Suppressor macrophage treated with lipopolysaccharide for 1 hour (primary cell): ENCODE results near the gene PCBP3.

ENCODE experiments used
- DNase-seq, 3 donors: peaks; one replicate each; pipeline ENCODE4 v3.0.0-alpha.2; 2020 to 2022

PCBP3 gene

DNA sequence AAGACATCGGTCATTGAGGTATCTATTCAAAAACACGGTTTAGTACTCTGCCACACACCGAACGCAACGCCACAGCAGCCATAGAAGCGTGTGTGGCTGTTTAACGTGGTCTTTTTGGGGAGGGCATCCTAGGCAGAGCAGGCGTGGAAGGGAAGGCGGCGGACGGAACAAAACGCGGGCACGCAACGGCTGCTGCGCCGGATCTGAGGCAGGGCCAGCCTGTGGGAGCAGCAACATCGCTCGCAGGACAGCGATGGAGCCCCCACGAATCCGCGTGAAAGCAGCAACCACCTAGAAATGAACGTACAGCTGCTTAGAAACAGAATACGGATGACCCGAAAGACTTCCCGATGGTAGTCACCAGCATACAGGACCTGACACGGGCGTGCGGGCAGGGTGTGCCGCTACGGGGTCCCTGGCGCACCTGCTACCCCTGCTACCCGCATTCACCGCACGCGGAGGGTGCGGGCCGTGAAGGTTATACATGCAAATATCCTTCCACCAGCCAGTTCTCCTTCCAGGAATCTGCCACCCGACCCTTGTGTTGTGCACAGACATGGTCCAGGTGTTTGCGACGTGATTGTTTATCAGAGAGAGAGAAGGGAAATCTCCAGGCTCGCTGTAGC, 223.6 kb downstream of the PCBP3 start:
- no peak for DNase-seq

- DNase-seq: no peak
Measured at GRCh38 chr21:45867671-45868081, 224.2 kb downstream of the PCBP3 start.

DNA sequence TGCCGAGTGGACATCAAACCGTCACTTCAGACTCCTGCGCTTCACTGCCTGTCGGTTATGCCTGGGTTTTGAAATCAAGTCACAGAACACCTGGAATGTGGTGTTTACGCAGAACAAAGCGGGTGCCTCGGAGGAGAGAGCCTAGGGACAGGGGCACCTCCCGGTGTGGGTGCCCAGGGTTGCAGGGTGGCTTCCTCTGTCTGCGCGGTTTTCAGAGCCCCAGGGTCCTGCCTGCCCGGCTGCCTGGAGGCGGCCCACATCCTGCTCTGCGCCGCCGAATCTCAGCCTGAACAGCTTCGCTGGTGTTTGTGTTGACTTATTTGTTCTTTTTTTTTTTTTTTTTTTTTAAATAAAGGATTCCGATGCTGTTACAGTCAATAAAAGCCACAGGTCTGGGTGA, 224.6 kb downstream of the PCBP3 start:
- DNase-seq: no peak

DNA sequence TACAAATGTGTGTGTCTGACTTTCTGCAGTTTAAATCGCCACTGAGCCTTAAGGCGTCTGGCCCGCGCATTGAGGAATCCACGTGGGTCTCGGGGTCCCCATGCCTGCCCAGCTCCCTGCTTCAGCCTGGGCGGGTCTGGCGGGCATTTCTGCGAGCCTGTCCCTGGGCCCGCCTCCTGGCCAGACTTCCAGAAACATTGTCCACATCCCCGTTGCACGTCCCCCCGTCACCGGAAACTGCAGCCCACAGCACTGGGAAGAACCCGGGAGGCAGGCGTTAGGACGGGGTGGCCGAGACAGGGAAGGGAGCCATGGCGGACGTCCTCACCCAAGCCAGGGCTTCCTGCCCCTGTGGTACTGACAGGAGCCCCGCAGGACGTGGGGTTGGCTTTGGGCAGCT, 225.0 kb downstream of the PCBP3 start:
- no peak for DNase-seq

DNA sequence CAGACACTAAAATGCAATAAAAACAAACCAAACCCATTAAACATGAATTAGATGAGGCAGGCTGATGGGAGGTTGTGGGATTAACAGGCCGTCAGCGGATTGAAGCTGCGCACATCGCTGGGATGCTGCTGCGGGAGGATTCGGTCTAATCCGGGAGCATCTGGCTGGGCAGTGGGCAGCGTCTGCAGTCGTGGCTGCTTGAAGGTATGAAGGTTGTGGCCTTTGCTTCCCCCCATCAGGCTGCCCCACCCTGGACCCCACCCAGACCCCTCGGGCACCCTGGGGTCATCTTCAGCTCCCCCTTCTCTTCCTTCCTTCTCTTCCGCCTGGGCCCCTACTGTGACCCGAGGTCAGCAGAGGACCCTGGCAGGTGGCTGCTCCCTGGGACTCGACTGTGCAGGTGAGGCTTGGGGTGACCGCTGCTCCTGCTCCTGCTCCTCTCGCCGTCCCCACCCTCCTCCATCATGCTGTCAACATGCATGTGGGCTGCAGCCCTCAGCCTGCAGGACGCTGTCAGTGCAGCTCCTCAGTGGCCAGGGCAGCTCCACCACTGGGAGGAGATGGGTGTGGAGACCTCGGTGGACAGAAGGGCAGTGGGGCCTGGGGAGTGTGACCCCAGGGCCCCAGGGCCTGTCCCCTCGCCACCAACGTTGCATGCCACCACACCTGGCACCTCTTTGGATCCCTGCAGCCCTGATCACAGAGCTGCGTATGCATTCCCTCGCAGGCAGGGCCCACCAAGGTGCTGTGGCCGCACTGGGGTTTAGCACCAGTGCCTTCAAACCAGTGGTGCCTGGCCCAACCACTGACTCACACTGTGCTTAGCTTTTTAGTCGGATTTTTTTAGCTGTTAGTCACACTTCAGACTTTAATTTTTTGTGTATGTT, 225.8 kb downstream of the PCBP3 start:
- no peak for DNase-seq

DNA sequence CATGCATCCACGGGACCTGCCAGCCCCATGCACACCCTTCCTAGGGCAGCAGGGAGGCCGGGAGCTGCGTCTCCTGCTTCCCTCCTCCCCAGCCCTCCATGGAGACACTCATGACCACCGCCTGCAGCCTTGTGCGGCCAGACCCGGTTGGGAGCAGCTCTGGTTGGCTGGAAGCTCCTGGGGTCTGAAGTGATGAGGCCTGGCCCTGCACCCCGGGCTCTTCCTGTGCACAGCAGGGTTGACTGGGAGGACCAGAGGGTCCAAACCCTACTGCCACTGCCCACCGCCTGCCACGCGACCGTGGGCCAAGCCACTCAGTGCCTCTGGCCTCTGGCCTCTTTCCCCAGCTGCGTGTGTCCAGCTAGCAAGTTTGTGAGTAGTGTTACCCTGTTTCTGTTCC, 226.9 kb downstream of the PCBP3 start:
- no peak for DNase-seq

- DNase-seq: no peak
Measured at GRCh38 chr21:45870851-45871615, 227.5 kb downstream of the PCBP3 start.

- DNase-seq: no peak
Measured at GRCh38 chr21:45871616-45872236, 228.2 kb downstream of the PCBP3 start.

DNA sequence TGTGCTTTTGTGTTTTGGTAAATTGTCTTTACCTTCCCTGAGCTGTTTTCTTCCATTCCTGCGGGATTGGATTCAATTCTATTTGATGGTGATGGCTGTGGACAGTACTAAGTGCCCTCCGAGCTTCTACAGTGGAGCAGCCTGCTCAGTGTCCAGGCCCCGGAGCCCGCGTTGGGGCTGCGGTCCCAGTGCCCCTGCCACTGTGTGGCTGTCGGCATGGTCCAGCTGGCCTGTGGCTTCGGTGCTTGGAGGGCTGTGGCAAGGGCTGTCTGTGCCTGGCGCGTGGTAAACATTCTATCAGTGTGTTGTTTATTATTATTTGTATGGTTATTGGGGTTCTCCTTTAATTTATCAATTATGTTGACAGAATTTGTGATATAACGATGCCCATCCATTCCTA, 228.9 kb downstream of the PCBP3 start:
- DNase-seq: no peak

DNA sequence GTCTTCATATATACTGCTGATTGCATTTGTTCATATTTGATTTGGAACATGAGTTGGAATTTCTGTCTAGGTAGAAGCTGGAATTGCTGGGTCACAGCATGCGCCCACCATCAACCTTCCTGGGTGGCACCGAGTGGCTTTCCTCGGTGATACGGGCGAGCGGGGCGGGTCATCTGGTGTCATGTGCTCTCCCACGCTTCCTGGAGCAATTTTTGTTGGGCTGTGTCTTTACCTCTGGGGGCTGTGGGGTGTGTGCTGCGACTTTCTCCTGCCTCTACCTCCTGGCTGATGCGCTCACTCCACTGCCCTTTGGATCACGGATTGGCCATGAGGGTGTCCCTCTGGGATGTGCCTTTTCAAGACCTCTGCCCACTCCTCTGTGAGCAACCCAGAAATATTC, 229.4 kb downstream of the PCBP3 start:
- DNase-seq: no peak

DNA sequence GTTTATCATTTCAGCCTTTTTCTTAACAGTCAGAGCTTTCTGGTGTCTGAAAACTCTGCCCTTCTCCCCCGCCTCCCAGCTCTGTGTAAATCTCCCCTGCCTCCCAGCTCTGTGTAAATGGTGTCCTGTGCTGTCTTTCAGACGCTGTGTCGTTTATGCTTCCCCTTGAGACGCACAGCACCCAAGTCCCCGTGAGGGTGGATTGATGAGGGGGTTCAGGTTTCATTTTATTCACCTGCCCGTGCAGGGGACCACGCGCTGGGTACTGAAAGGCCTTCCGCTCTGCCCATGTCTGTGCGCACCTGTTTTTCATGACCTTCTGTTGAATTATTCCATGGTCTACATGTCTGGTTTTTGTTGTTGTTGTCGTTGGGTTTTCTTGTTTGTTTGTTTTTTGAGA, 229.9 kb downstream of the PCBP3 start:
- no peak for DNase-seq

- DNase-seq: no peak
Measured at GRCh38 chr21:45873866-45874265, 230.3 kb downstream of the PCBP3 start.

- peak; percentile 22 to 41 (median 31) for DNase-seq
Measured at GRCh38 chr21:45874716-45875415, 231.3 kb downstream of the PCBP3 start.

GRCh38 chr21:45875416-45875760, 231.9 kb downstream of the PCBP3 start:
- DNase-seq: no peak

DNA sequence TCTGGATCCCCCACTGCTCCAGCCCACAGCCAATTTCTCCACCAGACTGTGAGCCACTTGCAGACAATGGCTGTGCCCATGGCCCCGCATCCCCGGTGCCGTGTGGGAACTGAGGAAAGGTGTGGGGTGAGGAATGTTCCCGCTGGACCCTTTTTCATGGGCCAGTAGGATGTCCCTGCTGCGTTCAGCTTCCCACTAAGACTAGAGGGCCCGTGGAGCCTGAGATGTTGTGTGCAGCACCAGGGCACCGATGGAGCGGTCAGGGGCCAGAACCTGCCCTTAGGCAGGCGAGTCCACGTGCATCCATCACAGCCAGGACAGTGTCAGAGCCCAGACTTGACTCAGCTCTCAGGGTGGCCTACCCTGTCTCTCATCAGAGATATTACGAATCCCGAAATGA, 232.4 kb downstream of the PCBP3 start:
- DNase-seq: no peak

DNA sequence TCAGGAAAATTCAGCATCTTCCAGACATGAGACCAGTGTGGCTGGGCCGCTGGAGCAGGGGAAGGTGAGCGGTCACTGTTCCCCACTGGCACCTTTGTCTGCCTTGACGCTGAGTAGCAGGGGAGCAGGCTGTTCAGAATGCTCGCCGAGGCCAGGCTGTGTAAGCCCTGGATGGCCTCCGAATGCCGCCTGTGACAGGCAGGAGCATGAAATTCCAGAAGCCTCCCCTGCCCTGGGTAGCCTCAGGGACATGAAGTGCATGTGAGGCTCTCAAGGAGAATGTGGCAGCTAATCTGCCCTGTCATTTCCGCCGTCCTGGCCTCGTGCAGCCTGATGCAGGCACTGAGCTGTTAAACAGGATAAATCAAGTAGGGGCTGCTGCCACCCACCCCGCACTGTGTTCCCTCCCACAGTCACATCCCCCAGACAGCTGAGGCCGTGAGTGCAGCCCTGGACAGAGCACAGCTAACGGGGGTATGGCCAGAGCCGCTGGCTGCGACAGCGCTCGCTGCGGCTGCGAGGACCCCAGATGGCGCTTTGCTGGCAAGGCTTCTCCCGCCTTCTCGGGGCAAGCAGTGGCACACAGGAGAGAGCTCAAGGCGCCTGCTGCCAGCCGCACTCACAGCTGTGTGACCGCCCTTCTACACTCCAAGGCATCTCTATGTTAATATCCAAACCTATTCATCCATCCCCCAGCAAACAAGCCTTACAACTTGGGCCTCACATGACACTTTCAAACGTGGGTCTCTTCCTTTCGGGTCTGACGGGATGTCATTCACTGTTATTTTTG, 233.1 kb downstream of the PCBP3 start:
- no peak for DNase-seq

- no peak for DNase-seq
Measured at GRCh38 chr21:45877171-45877438, 233.6 kb downstream of the PCBP3 start.

GRCh38 chr21:45877821-45878469, 234.4 kb downstream of the PCBP3 start:
- DNase-seq: no peak

- peak; percentile 76 to 83 (median 82) for DNase-seq
Measured at GRCh38 chr21:45880097-45881068, 236.9 kb downstream of the PCBP3 start.

DNA sequence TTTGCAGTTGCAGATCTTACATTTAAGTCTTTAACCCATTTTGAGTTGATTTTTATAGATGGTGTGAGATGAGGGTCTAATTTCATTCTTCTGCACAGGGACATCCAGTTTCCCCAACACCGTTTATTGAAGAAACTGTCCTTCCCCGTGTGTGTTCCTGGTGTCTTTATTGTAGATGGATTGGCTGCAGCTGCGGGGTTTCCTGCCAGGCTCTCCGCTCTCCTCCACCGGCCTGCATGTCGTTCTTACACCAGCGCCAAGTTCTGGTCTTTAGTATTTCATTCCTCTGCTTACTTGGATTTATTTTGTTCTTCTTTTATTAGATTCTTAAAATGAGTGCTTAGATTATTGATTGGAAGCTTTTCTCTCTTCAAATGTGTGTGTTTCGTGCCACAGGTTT, 239.1 kb downstream of the PCBP3 start:
- no peak for DNase-seq
